DND-41 (cell line): ENCODE data around the gene PIK3CB.

ENCODE experiments used
- CTCF ChIP-seq: IDR thresholded peaks from 2 replicates; pipeline ENCODE4 v1.5.1; 2012; ENCODE audit warnings: borderline replicate concordance, low read length, moderate library complexity, mild to moderate bottlenecking; ENCODE audit not compliant: poor library complexity, severe bottlenecking; ENCODE audit errors: extremely low read depth
- EZH2 ChIP-seq: IDR thresholded peaks from 3 replicates; pipeline ENCODE4 v1.6.1; 2012; ENCODE audit warnings: borderline replicate concordance, low read depth, mild to moderate bottlenecking, moderate library complexity, low read length, inconsistent platforms; ENCODE audit not compliant: severe bottlenecking

GRCh38 chr3:138761002-138761401 is 73.7 kb downstream of the PIK3CB start:
- TF ChIP-seq CTCF (no peak), EZH2 (no peak)
